NCI-H748 treated with DMSO at 0.1 percent for 48 hours (cell line): ENCODE results near the gene FEV.

Experiments used
- DNase-seq: peaks from one replicate; lab custom pipeline; 2025; lab: John Stamatoyannopoulos, UW

The FEV gene

DNA sequence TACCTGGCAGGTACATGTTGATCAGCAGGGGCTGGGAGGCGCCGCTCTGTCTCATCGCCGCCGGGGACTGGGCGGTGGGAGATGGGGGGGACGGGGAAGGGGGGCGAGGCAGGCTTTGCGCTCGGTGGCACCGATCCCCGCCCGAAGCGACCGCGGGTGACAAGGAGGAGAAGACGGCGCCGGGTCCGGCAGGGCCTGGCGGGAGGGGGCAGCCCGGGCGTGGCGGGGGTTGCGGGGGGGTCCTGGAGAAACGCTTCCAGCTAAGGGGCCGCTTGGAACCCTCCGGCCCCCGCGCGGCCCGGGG lies at the start of gene FEV:
TSS of gene FEV (minus strand) at position 164 of the 304 bp plus-strand sequence. CDS start at position 55, 109 bp downstream.
- DNase-seq = no peak

DNA sequence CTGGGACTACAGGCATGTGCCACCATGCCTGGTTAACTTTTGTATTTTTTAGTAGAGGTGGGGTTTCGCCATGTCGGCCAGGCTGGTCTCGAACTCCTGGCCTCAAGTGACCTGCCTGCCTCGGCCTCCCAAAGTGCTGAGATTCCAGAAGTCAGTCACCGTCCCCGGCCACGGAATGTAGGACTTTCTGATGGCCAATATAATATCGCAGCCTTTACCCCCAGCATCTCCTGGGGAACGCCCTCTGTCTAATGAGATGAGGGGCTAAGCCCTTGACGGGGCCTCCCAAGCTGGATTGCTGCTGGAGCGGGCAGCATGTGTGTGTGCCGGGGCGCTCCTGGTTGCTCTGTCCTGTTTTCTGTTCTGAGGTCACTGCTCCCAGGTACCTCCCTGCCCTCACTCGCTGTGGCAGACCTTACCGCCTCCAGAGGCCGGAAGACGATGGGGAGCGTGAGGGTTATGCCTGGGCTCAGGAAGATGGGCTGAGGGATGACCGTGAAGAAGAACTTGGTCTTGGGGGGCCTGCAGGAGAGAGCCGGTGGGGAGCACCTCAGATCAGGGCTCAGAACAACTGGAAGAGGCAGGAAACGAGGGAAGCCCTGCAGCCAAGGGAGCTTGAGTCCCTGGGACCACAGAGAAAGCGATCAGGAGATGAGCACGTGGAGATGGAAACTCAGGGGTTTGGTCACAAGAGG lies 47.2 kb upstream of the FEV start:
- no peak for DNase-seq

DNA sequence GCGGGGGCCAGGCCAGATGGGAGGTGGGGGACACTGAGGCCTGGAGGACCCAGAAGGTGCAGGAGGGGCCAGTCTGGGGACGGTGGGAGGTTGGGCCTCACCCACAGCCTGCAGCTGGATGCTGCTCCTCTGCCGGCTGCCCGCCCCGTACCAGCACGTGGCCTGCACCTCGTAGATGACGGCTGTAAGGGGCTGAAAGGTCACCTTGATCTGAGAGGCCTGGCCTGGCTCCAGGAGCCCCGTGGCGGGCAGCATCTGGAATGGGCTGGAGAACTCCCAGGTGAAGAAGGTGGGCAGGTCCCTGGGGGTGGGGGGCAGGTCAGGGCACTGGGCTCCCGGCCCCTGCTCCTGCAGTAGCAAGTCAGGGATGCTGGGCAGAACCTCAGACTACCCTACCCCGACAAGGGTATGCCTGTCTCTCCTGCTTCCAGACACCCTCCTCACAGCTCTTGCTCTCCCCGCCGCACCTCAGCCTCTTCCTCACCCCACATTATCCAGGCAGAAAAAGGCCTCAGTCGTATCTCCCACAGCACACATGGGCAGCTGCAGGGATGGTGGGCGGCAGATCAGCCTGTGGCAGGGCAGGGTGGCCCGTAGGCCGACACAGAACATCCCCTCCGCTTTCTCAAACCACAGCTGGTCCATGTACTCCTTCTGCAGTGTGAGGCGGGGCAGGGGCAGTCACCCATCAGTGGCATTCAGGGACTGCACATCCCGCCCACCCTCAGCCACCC lies 46.2 kb upstream of the FEV start:
- no peak for DNase-seq

DNA sequence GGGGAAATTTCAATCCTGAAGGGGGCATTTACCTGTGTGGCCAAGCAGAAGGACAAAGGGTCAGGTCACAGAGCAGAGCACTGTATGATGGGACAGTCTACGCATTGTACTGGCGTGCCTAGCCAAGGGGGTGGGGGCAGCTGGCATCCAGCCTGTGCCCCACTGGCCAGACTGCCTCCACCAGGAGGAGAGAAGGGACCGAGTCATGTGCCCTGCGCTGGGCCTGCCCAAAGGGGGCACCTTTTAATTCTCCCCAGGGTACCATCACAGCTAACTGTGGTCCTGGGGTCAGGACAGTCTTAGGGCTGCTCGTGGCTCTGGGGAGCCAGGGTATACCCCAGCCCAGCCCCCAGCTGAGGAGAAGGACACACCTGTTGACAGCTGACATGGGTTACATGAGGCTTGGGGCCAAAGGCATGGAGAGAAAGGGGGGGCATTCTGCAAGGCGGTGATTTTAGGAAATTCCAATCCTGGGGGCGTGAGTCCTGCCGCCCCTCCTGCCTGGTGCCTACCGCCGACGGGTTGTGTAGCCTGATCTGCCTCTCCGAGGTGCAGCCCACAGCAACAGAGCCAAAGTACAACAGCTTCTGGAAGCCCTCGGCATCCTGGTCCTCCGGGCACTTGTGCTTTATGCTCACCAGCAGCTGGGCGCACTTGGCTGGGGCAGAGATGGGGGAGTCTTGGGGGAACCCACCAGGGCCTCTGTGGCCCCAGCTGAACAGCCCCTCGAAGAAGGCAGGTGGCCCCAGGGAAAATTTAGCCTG lies 45.4 kb upstream of the FEV start:
- no peak for DNase-seq

DNA sequence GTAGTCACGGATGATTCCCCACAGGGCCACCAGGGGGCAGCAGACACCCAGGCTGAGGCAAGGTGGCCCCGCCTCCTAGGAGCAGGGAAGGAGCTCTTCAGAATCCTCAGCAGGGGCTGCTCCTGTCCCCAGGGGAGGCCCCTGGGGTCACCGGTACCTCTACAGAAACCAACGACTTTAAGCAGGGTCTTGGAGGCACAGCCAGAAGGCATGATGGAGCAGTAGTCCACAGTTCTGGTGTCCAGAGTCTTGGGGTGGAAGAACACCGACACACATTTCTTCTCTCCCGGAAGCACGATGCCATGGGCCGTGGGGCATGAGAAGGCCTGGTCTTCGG lies 44.8 kb upstream of the FEV start:
- peak; percentile 61 for DNase-seq

DNA sequence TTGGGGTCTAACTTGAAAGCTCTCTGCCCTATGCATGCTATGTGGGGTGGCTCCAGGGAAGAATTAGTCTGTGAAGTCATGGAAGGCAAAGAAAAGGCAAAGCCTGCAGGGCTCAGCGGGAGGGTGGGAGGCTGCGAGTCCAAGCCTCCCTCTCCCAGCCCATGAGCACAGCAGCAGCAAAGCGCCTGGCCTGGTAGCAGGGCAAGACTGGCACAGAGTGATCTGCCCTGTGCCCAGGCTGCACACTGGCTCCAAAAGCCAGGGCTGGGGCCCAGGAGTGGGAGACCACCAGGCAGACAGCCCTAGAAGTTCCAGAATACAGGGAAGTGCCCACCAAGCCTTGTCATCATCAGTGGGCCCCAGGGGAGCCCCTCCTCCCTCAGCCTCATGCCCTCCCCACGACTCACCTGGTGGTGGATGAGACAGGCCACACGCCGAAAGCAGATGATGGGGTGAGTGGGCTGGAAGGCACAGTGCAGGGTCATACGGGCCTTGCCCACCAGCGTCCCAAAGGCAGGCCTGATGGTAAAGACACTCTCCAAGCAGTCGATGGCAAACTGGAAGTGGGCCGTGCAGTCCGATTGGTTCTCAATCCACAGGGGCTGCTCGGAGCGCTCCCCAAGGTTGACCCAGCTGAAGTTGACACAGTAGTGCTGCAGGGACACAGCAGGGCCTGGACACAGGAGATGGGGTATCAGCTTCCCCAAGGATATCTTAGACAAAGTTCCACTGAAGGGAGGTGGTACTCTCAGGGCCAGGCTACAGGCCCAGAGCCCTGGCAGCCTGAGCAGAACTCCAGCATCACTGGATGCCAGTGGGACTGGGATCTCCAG lies 44.2 kb upstream of the FEV start:
- DNase-seq = no peak

DNA sequence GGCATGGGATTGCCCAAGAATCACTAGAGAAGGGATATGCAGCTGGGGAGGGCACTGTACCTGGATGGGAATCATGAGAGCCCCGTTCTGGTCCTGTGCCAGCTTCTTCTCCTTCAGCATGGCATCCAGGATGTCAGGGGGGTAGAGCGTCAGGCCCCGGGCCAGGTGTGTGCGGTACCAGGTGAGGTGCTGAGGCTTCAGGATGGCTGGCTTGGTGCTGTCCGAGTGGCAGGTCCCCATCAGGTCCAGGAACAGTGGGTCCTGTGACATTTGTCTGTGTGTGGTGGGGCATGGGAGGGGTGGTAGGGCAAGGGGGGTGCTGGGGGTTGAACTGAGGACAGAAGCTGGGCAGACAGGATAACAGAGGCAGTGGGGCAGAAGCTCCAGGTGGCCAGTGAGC lies 43.2 kb upstream of the FEV start:
- no peak for DNase-seq

DNA sequence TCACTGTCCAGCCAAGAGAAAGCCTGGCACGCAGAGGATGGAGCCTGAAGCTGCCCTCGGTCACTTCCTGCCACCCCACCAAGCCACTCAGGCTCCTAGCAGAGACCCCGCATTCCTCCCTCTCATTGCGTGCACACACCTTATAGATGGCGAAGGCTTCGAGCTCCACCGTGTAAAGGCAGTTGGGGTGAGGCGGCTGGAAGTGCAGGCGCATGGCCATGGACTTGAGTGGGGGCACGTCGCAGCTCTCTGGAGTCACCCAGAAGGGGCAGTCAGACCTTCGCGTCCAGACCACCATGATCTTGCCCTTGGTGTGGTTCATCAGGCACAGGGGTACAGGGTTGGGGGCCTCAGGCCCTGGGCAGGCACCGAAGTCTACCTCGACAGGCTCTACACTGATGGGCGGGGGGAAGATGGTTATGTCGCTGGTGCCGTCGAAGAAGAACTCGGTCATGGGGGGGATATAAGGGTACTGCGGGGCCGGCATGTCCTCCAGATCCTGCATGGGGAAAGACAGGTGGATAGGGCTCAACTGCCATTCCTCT lies 42.6 kb upstream of the FEV start:
- DNase-seq = no peak

DNA sequence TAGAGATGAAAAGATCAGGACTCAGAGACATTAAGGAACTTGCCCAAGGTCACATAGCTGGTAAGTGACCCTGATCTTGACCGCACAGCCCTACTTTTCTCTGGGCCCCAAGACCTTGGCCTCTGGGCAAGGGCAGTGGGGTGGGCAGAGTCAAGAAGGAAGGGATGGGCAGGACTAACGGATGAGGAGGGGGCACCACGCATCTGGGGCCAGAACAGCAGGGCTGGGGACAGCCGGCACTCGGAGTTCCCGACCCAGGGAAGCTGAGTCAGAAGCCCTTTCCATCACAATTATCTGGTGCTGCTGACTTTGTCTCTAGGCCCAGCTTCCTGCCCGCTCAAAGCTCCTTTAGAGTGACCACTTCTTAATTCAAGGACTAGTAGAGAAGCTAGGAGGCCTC lies 42.0 kb upstream of the FEV start:
- no peak for DNase-seq

DNA sequence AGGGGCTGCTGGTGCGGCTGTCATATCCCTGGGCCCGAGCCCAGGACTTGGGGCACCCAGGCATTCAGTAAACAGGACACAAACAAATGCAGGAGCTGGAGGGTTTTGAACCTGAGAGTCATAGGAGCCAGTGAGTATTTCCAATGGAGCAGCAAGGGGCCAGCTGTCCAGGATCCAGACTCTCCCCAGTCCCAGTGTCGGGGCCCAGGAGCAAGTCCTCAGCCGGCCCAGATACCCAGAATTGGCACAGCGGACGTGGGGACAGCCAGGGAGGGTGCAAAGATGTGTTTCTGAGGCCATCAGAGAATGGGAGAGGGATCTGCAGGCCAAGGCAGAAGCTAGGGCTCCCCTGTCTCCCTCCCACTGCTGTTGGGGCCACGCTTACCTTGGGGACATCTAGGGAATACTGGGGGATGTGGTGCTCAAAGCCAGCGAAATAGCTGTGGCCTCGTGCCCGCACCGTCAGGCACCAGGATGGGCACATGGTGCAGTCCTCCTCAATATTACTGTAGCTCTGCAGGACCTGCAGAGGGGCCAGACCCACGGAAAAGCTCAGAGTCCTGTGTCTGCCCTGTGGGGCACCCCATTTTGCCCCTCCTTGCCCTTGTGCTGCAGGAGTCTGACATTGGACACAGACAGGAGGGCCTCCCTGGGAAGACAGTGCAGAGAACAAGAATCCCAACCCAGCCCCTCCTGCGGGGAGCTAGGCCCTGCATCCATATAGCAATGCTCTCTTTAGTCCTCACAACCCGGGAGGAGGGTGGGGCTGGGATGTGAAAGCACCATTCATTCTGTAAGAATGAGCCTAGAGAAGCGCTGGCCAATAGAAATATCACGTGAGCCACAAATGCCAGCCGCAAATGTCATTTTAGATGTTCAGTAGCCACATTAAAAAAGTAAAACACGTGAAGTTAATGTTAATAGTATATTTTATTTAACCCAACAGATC lies 40.9 kb upstream of the FEV start:
- no peak for DNase-seq

DNA sequence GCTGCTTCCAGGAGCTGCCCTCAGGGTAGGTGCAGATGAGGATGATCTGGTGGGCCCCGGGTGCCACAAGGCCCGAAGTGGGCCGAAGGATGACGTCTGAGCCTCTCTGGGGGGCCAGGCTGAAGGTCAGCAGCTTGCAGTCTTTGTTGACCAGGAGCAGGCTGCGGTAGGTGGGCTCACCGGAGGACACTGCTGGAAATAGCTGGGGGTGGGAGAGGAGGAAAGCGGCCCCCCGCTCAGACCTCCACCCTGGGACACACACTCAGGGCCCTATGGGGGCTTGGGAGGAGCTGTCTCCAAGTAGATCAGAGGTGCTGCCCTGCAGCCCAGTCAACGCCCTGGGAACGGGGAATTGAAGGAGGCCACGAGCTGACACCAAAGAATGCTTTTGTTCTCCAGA lies 39.1 kb upstream of the FEV start:
- no peak for DNase-seq

DNA sequence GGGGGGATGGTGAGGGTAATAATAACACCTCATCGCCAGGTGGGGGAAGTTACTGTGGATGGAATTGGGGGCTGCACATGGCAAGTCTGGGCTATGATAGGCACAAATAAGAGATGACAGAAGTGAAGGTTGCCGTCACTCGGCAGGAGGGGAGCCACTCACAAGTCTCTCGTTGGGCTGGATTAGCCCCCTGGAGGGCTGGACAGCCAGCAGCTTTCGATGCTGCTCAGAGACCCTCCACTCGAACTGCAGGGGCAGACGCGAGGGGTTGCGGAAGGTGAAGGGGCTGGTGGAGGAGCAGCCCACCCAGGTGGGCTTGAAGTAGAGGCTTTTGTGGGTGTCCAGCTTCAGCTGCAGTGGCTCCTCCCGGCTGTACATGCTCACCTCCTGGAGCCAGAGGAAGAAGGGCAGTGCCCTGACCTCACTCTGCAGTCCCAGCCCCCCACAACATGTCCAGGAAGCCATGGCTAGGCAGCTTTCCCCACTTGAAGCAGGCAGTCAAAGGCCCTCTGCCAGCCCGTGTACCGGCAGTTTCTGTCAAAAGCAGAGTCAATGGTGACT lies 38.1 kb upstream of the FEV start:
- DNase-seq = no peak

DNA sequence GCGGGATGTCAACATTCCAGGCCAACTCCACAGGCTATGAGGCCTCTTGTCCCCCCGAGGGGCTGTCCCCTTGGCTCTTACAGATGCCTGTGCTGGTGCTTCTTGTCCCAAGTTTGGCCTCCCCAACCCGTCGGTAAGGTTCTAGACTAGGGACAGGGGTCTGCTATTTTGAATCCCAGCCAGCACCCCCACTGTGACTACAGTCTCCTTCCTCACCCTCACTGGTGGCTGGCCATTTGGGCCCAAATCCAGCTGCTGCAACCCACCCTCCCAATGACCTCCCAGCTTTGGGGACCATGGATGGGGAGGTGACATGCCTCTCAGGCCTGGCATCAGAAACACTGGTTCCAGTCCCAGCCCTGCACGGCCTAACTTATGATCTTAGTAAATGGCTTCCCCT lies 37.6 kb upstream of the FEV start:
- no peak for DNase-seq

DNA sequence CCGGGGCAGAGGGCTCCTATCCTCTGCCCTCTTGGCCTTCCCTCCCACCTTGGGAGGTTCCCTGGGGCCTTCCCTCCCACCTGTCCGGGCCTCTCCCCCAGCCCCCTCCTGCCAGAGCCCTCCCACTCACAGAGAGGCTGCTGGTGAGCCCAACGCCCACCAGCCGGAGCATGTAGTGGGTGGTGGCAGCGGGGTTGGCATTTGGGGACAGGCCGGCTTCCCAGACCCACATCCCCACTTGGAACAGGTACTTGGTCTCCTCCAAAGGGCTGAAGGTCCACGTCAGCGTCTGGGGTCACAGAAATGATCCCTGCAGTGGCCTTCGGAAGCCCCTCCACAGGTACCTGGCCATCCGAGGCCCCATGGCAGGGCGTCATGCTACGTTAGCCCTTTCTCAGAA lies 37.1 kb upstream of the FEV start:
- no peak for DNase-seq

DNA sequence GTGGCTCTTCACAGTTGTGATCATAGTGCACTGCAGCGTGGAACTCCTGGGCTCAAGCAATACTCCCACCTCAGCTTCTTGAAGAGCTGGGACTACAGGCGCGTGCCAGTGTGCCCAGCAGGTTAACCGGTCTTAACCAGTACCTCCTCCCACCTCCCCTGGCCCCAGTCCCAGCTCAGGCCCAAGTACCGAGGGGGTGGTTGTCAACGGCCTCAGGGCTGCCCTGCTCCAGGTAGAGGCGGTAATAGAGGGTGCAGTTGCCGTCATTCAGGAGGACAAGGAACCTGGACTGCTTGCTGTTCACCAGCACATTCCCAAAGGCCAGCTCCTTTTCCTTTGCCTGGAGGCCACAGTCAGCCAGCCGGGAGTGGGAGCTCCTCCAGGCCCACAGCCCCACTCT lies 36.6 kb upstream of the FEV start:
- no peak for DNase-seq

DNA sequence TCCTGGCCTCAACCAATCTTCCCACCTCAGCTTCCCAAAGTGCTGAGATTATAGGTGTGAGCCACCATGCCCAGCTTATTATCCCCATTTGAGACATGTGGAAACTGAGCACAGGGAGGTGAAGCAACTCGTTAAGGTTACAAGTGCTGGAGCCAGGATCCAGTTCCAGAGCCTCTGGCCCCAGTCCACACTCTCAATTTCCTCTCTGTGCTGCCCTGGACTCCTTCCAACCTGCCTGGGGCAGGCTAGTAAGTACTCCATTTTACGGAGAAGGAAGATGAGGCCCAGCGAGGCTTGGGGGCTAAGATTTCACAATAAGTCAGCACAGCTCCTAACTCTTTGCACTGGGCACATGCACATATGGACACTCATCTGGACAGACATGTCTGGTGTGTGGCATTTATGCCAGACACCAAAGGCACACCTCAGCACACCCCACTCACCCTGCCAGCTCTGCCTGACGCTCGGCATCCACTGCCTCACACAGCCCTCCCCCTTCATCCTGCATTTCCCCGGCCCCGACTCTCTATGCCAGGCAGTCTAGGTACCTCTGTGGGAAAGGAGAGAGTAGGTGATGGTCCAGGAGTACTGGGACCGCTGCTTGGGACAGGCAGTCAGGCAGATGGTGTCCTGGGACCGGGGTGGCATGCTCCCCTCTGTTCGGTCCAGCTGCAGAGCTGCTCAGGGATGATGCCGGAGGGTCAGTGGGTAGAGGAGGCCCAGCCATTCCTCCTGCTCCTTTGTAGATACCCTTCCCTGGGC lies 35.8 kb upstream of the FEV start:
- DNase-seq = no peak

DNA sequence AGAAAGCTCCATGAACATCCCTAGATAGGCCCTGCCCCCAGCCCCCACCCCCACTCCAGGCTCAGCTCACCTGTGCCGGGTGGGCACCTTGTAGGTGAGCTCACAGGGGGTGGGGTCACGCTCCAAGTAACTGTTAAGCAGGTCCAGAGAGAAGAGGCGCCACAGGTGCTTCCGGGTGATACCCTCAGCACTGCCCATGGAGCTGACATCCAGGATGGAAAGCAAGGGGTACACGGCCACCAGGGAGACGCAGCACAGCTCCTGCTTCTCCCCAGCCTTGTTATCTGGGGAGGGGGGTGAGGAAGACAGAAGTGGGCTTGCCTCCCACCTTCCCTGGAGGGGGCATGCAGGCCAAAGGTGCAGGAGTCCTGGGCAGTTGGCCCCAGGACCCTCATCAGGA lies 34.5 kb upstream of the FEV start:
- no peak for DNase-seq

DNA sequence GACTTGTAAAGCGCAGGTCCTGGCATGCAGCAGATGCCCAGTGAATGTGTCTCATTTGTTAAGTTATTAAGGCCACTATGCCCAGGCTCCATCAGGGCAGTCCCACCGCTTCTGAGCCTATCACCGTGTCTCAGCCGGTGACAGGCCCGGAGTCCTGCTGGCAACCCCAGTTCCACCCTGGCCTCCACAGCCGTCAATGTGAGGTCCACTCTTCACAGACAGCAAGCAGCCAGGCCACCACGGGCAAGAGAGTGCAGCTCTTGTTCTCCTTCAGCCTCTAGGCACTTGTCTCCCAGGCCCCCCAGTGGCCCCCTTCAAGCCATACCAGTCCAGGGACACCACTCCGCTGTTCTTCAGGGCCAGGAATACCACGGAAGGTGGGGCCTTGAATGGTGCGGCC lies 33.7 kb upstream of the FEV start:
- DNase-seq = no peak

DNA sequence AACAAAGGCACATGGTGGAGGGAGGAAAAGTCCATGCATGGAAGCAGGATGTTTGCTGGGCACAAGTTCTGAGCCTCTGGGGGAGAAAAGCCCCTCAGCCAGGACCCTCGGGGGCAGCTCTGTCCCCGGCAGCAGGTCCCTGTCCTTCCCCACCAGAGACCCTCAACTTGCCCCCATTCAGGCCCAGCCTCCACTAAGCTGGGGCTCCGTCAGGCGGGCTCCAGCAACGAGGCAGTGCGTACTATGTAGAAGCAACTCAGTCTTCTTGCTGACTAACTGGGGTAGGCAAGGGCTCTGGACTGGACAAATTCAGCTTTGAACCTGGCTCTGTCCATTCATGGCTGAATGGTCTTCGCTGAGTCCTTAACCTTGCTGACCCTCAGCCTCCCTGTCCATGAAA lies 33.3 kb upstream of the FEV start:
- no peak for DNase-seq
